Measurements from ENCODE around the gene HYPK.

Gene HYPK

DNA sequence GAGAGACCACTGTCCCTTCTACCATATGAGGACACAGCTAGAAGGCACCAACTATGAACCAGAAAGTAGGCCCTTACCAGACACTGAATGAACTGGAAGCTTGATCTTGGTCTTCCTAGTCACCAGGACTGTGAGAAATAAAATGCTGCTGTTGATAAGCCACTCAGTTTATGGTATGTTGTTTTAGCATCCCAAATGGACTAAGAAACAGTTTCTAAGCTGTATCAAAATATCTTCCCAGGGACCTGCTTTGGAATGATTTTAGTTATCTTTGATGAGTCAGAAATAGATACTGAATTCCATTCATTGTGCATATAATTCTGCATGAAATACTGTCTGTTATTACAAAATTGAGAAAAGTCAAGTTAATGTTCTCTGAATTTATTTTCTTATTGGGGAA, 45.0 kb downstream of the HYPK start:
- DNase-seq (ENCODE audit: low read depth in 2 of 2), result no peak

DNA sequence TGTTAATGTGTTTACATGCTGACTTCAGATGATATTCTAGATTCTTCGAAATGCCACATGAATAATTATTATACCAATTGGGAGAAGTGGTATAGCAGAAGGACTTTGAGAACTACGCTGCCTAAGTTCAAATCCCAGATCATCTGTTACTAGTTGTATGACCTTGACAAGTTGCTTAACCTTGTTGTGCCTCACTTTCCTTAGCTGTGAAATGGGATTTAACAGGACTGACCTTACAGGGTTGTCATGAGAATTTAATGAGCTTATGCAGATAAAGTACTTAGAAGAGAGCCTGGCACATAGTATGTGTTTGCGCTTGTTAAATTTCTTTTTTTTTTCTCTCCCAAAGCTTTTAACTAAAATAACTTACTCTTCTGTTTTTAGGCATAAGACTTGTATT, 50.9 kb downstream of the HYPK start:
- no peak for DNase-seq (ENCODE audit: low read depth in 2 of 2)

DNA sequence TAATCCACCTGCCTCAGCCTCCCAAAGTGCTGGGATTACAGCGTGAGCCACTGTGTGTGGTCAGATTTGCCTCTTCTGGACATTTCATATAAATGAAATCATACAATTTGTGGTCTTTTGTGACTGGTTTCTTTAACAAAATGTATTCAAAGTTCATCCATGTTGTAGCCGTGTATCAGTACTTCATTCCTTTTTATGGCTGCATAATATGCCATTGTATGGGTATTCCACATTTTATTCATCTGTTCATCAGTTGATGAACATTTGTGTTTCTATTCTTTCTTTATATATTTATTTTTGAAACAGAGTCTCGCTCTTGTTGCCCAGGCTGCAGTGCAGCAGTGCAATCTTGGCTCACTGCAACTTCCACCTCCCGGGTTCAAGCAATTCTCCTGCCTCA, 52.2 kb downstream of the HYPK start:
- DNase-seq (ENCODE audit: low read depth in 2 of 2), result no peak
